OCI-LY7 (cell line): ENCODE measurements around the gene FAM151A. TPM values are rescaled to one million over a fixed set of nuclear protein-coding genes. Genes with fewer than 3 reads are reported as not detected.

Experiments used
- BruUV-seq: library from RNA; stranded (reverse); fragments of 400-500 nt; replicated peaks from 2 replicates; lab custom pipeline; 2021; lab: Mats Ljungman, UMichigan
- CTCF ChIA-PET: fragments of 300-600 bp; sonication (Branson Sonifier 250); formaldehyde crosslinking; loops from one replicate; lab custom pipeline; 2022; ENCODE audit warnings: antibody characterized with exemption; ENCODE audit not compliant: unreplicated experiment; lab: Charles Lee
- POLR2A ChIA-PET: fragments of 300-600 bp; sonication (Branson Sonifier 250); formaldehyde crosslinking; loops from one replicate; lab custom pipeline; 2022; ENCODE audit warnings: antibody characterized with exemption; lab: Charles Lee
- DNase-seq: peaks from one replicate; pipeline ENCODE4 v3.0.0-alpha.2; 2015; ENCODE audit warnings: low spot score
- H2AFZ ChIP-seq: fragments of 200-600 bp; sonication (generic), shearing (Covaris generic); 2 replicates; pipeline ENCODE4 v1.6.1; 2014; ENCODE audit warnings: mild to moderate bottlenecking, antibody characterized with exemption, low read length, moderate library complexity
- H3K27ac ChIP-seq: fragments of 200-600 bp; sonication (generic); 2 replicates; pipeline ENCODE4 v1.5.1; 2014; ENCODE audit warnings: mixed run types, low read depth, mild to moderate bottlenecking, moderate library complexity, low read length, inconsistent platforms; ENCODE audit not compliant: poor library complexity, severe bottlenecking
- H3K36me3 ChIP-seq: fragments of 200-600 bp; sonication (generic); 2 replicates; pipeline ENCODE4 v1.6.1; 2014; ENCODE audit warnings: mild to moderate bottlenecking, antibody characterized with exemption, low read length, moderate library complexity, mixed read lengths; ENCODE audit not compliant: insufficient read depth
- H3K4me1 ChIP-seq: fragments of 200-600 bp; sonication (generic); 2 replicates; pipeline ENCODE4 v1.5.1; 2014; ENCODE audit warnings: mild to moderate bottlenecking, low read length; ENCODE audit not compliant: insufficient read depth, poor library complexity, severe bottlenecking
- H3K4me2 ChIP-seq: fragments of 200-600 bp; sonication (generic); 2 replicates; pipeline ENCODE4 v1.6.1; 2014; ENCODE audit warnings: mild to moderate bottlenecking, low read length
- H3K4me3 ChIP-seq: fragments of 200-600 bp; sonication (generic); 2 replicates; pipeline ENCODE4 v1.5.1; 2014; ENCODE audit warnings: mild to moderate bottlenecking, low read depth, low read length; ENCODE audit not compliant: poor library complexity, severe bottlenecking
- H3K79me2 ChIP-seq: fragments of 200-600 bp; sonication (generic); 2 replicates; pipeline ENCODE4 v1.6.1; 2016; ENCODE audit warnings: low read depth, mild to moderate bottlenecking, low read length, moderate library complexity, mixed read lengths; ENCODE audit not compliant: insufficient read depth
- H3K9me2 ChIP-seq: fragments of 200-600 bp; sonication (generic); 2 replicates; pipeline ENCODE4 v1.6.1; 2016; ENCODE audit warnings: mild to moderate bottlenecking, low read length, mixed read lengths; ENCODE audit not compliant: insufficient read depth
- H3K9me3 ChIP-seq: fragments of 200-600 bp; sonication (generic); 2 replicates; pipeline ENCODE4 v1.6.1; 2014; ENCODE audit warnings: mild to moderate bottlenecking, mixed run types, low read length, mixed read lengths
- H4K20me1 ChIP-seq: fragments of 200-600 bp; sonication (generic); 2 replicates; pipeline ENCODE4 v1.6.1; 2014; ENCODE audit warnings: mild to moderate bottlenecking, antibody characterized with exemption, low read length, moderate library complexity, mixed read lengths; ENCODE audit not compliant: insufficient read depth
- CTCF ChIP-seq: fragments of 200-600 bp; sonication (generic); conservative IDR thresholded peaks from 2 replicates; pipeline ENCODE4 v1.5.1; 2014; ENCODE audit warnings: mild to moderate bottlenecking, antibody characterized with exemption, low read length, moderate library complexity, mixed read lengths
- EZH2phosphoT487 ChIP-seq: fragments of 200-600 bp; sonication (generic); IDR thresholded peaks from 2 replicates; pipeline ENCODE4 v1.6.1; 2018; ENCODE audit warnings: low read depth, borderline replicate concordance, mild to moderate bottlenecking, mixed run types, antibody characterized with exemption, low read length, moderate library complexity, mixed read lengths
- intact Hi-C: fragments of 100-400 bp; cut with micrococcal nuclease; formaldehyde crosslinking; loops from one replicate; pipeline ENCODE4 v1.10.0; 2022; ENCODE audit not compliant: unreplicated experiment
- total RNA-seq, 2 experiments: library from RNA; depleted of rRNA in 1 of 2; stranded (reverse); fragments of >200 nt in 1 of 2; shearing (Covaris generic) in 1 of 2; gene quantifications; 2 replicates each; pipeline ENCODE4 v1.2.3, GENCODE V29; 2014 to 2022

The FAM151A gene
- total RNA-seq, 2 experiments from 2014 or later: not detected

GRCh38 chr1:54601730-54602129 lies 21.6 kb downstream of the FAM151A start:
- no peak for DNase-seq
- Histone ChIP-seq H3K4me1 (peaks cover 10% of the 10 kb centered on the region), H4K20me1 (no peaks in the 10 kb centered on the region), H3K79me2 (no peaks in the 10 kb centered on the region), H3K27ac (no peak overlapping the region), H3K9me2 (no peaks in the 10 kb centered on the region), H3K4me2 (no peak overlapping the region), H2AFZ (no peak overlapping the region), H3K4me3 (no peak overlapping the region), H3K9me3 (no peaks in the 10 kb centered on the region), H3K36me3 (no peaks in the 10 kb centered on the region)
- TF ChIP-seq CTCF (no peak), EZH2phosphoT487 (no peak)
- ChIA-PET POLR2A (no interaction called here), CTCF (no interaction called here)
- BruUV-seq: no TSS peak
- intact Hi-C loops: no loop called here

GRCh38 chr1:54600947-54601721 lies 22.2 kb downstream of the FAM151A start:
- no peak overlapping the region for H3K27ac ChIP-seq
- no peak overlapping the region for H3K4me3 ChIP-seq
- CTCF ChIA-PET: no interaction called here
- peaks cover 10% of the 10 kb centered on the region for H3K4me1 ChIP-seq
- no peaks in the 10 kb centered on the region for H3K9me3 ChIP-seq
- H4K20me1 ChIP-seq: no peaks in the 10 kb centered on the region
- BruUV-seq: no TSS peak
- no peak for DNase-seq
- H3K36me3 ChIP-seq: no peaks in the 10 kb centered on the region
- no peak overlapping the region for H3K4me2 ChIP-seq
- H2AFZ ChIP-seq: no peak overlapping the region
- TF ChIP-seq EZH2phosphoT487: no peak
- TF ChIP-seq CTCF: no peak
- intact Hi-C loops: no loop called here
- no peaks in the 10 kb centered on the region for H3K9me2 ChIP-seq
- POLR2A ChIA-PET: no interaction called here
- no peaks in the 10 kb centered on the region for H3K79me2 ChIP-seq

GRCh38 chr1:54599211-54599823 lies 24.0 kb downstream of the FAM151A start:
- no TSS peak for BruUV-seq
- Histone ChIP-seq H3K36me3 (no peaks in the 10 kb centered on the region), H3K79me2 (no peaks in the 10 kb centered on the region), H3K4me2 (no peak overlapping the region), H3K4me3 (no peak overlapping the region), H4K20me1 (no peaks in the 10 kb centered on the region), H3K9me3 (no peaks in the 10 kb centered on the region), H3K4me1 (peaks cover 1% of the 10 kb centered on the region), H3K9me2 (no peaks in the 10 kb centered on the region), H3K27ac (no peak overlapping the region), H2AFZ (no peak overlapping the region)
- POLR2A ChIA-PET: no interaction called here
- intact Hi-C loops: no loop called here
- no peak for TF ChIP-seq CTCF
- no peak for TF ChIP-seq EZH2phosphoT487
- no peak for DNase-seq
- CTCF ChIA-PET: no interaction called here
